Kasumi-1 (cell line): ENCODE measurements around the gene ARL6IP4.

Experiments
- DNase-seq, 2 experiments: peaks; one replicate each; lab custom pipeline; 2025; lab: John Stamatoyannopoulos, UW

The ARL6IP4 gene

GRCh38 chr12:122990961-122991622 is 10.6 kb downstream of the ARL6IP4 start:
- no peak for DNase-seq

GRCh38 chr12:122991623-122992275 is 11.3 kb downstream of the ARL6IP4 start:
- no peak for DNase-seq

GRCh38 chr12:122992386-122992785 is 11.9 kb downstream of the ARL6IP4 start:
- no peak for DNase-seq

GRCh38 chr12:122994140-122994675 is 13.7 kb downstream of the ARL6IP4 start:
- DNase-seq, result no peak

- no peak for DNase-seq
Observed at GRCh38 chr12:122994781-122995502, 14.5 kb downstream of the ARL6IP4 start.

GRCh38 chr12:122995503-122996187 is 15.2 kb downstream of the ARL6IP4 start:
- DNase-seq, result no peak

- no peak for DNase-seq
Observed at GRCh38 chr12:122996188-122996601, 15.7 kb downstream of the ARL6IP4 start.

- no peak for DNase-seq
Observed at GRCh38 chr12:122996621-122997342, 16.3 kb downstream of the ARL6IP4 start.

GRCh38 chr12:122997343-122998250 is 17.1 kb downstream of the ARL6IP4 start:
- DNase-seq, result no peak

- DNase-seq, result no peak
Observed at GRCh38 chr12:122998316-122998715, 17.8 kb downstream of the ARL6IP4 start.

GRCh38 chr12:122999196-122999946 is 18.9 kb downstream of the ARL6IP4 start:
- no peak for DNase-seq

- DNase-seq, result no peak
Observed at GRCh38 chr12:122999986-123000420, 19.5 kb downstream of the ARL6IP4 start.

GRCh38 chr12:123000578-123000977 is 20.1 kb downstream of the ARL6IP4 start:
- no peak for DNase-seq

- DNase-seq, result no peak
Observed at GRCh38 chr12:123001464-123001863, 21.0 kb downstream of the ARL6IP4 start.

- no peak for DNase-seq
Observed at GRCh38 chr12:123003257-123003656, 22.8 kb downstream of the ARL6IP4 start.

- no peak for DNase-seq
Observed at GRCh38 chr12:123004287-123004686, 23.8 kb downstream of the ARL6IP4 start.

GRCh38 chr12:123005081-123005626 is 24.7 kb downstream of the ARL6IP4 start:
- DNase-seq, result no peak

GRCh38 chr12:123006977-123007376 is 26.5 kb downstream of the ARL6IP4 start:
- no peak for DNase-seq

- no peak for DNase-seq
Observed at GRCh38 chr12:123010110-123010509, 29.6 kb downstream of the ARL6IP4 start.
